Cardiac atrium fibroblast (primary cell): ENCODE measurements around the gene ADAM23. TPM values are rescaled to one million over a fixed set of nuclear protein-coding genes. Genes with fewer than 3 reads are reported as not detected.

Experiments
- total RNA-seq: library from RNA; depleted of rRNA; stranded (reverse); fragments of >200 nt; gene quantifications from 2 replicates; pipeline ENCODE4 v1.2.3, GENCODE V29; 2015

The ADAM23 gene
- total RNA-seq = 4.9 and 8.3 TPM in 2 replicates

GRCh38 chr2:206442833-206443734 lies at the start of gene ADAM23:
ADAM23 (plus strand) TSS chr2:206443532; CDS start chr2:206443867, 335 bp downstream.

GRCh38 chr2:206642075-206643025 lies 199.0 kb downstream of the ADAM23 start, which contains the start of gene FAM237A:
FAM237A (plus strand) TSS chr2:206642487; CDS start chr2:206644237, 1,750 bp downstream.

Other genes with a start within 250 kb of the ADAM23 start
- 7.6 and 7.9 TPM in 2 replicates for gene ZDBF2, start 168.9 kb upstream of the ADAM23 start, total RNA-seq
- not detected in 2 replicates for gene FAM237A, start 199.0 kb downstream of the ADAM23 start, total RNA-seq